ENCODE data around the gene WDR6.

DNA sequence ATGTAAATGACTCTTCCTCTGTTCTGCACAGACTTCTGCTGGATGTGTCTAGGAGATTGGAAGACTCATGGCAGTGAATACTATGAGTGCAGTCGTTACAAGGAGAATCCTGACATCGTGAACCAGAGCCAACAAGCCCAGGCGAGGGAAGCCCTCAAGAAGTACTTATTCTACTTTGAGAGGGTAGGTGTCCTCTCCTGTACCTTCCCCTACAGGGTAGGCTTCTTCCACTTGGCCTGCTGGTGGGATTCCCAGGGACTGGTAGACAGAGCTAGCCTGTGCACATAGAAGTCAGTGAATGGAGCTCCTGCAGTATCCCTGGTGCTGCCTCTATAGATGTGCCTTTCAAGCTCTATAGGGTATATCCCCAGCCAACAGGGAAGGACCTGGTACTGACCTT is 27.7 kb upstream of the WDR6 start:
- TF ChIP-seq, protein P1, sequence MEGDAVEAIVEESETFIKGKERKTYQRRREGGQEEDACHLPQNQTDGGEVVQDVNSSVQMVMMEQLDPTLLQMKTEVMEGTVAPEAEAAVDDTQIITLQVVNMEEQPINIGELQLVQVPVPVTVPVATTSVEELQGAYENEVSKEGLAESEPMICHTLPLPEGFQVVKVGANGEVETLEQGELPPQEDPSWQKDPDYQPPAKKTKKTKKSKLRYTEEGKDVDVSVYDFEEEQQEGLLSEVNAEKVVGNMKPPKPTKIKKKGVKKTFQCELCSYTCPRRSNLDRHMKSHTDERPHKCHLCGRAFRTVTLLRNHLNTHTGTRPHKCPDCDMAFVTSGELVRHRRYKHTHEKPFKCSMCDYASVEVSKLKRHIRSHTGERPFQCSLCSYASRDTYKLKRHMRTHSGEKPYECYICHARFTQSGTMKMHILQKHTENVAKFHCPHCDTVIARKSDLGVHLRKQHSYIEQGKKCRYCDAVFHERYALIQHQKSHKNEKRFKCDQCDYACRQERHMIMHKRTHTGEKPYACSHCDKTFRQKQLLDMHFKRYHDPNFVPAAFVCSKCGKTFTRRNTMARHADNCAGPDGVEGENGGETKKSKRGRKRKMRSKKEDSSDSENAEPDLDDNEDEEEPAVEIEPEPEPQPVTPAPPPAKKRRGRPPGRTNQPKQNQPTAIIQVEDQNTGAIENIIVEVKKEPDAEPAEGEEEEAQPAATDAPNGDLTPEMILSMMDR (IDR thresholded peaks at IDR 0.05) = no peak
- TF ChIP-seq POLR2AphosphoS5 (IDR thresholded peaks at IDR 0.05) (no peak), POLR2A (IDR thresholded peaks at IDR 0.05; ENCODE audit: low read depth) (no peak)
